Measurements from ENCODE around the gene SHB.

- no peak for TF ChIP-seq EZH2 (IDR thresholded peaks at IDR 0.05; ENCODE audit: low read depth)
- TF ChIP-seq, protein P1, sequence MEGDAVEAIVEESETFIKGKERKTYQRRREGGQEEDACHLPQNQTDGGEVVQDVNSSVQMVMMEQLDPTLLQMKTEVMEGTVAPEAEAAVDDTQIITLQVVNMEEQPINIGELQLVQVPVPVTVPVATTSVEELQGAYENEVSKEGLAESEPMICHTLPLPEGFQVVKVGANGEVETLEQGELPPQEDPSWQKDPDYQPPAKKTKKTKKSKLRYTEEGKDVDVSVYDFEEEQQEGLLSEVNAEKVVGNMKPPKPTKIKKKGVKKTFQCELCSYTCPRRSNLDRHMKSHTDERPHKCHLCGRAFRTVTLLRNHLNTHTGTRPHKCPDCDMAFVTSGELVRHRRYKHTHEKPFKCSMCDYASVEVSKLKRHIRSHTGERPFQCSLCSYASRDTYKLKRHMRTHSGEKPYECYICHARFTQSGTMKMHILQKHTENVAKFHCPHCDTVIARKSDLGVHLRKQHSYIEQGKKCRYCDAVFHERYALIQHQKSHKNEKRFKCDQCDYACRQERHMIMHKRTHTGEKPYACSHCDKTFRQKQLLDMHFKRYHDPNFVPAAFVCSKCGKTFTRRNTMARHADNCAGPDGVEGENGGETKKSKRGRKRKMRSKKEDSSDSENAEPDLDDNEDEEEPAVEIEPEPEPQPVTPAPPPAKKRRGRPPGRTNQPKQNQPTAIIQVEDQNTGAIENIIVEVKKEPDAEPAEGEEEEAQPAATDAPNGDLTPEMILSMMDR (conservative IDR thresholded peaks at IDR 0.05): no peak
Measured at GRCh38 chr9:37908698-37909186, 160.3 kb downstream of the SHB start.
